GM12874 (cell line): ENCODE results near the gene SLC39A9.

ENCODE experiments used
- CTCF ChIP-seq: IDR thresholded peaks from 2 replicates; pipeline ENCODE4 v1.5.1; 2011; ENCODE audit warnings: low read depth, mild to moderate bottlenecking, control low read depth, low read length, moderate library complexity; ENCODE audit not compliant: insufficient read depth

SLC39A9 gene

GRCh38 chr14:69360438-69361108, 37.9 kb upstream of the SLC39A9 start:
- no peak for TF ChIP-seq CTCF

GRCh38 chr14:69363055-69363454, 35.4 kb upstream of the SLC39A9 start:
- 0 out of 2 replicates have a peak, but pooled peaks have one; percentile 23 for TF ChIP-seq CTCF

GRCh38 chr14:69363964-69364363, 34.5 kb upstream of the SLC39A9 start:
- no peak for TF ChIP-seq CTCF

- TF ChIP-seq CTCF = no peak
These were observed 34.1 kb upstream of the SLC39A9 start for GRCh38 chr14:69364378-69364777.

- TF ChIP-seq CTCF = no peak
These were observed 32.4 kb upstream of the SLC39A9 start for GRCh38 chr14:69366069-69366468.

- no peak for TF ChIP-seq CTCF
These were observed 31.7 kb upstream of the SLC39A9 start for GRCh38 chr14:69366761-69367160.

- no peak for TF ChIP-seq CTCF
These were observed 30.1 kb upstream of the SLC39A9 start for GRCh38 chr14:69368381-69368780.

GRCh38 chr14:69370061-69370460, 28.4 kb upstream of the SLC39A9 start:
- no peak for TF ChIP-seq CTCF
